Measurements from ENCODE around the gene ANTKMT. TPM values are rescaled to one million over a fixed set of nuclear protein-coding genes. Genes with fewer than 3 reads are reported as not detected.

The ANTKMT gene
- total and polyA plus RNA-seq, 4 experiments from 2014 or later: 14.5 to 36.4 (median 22.5) TPM

DNA sequence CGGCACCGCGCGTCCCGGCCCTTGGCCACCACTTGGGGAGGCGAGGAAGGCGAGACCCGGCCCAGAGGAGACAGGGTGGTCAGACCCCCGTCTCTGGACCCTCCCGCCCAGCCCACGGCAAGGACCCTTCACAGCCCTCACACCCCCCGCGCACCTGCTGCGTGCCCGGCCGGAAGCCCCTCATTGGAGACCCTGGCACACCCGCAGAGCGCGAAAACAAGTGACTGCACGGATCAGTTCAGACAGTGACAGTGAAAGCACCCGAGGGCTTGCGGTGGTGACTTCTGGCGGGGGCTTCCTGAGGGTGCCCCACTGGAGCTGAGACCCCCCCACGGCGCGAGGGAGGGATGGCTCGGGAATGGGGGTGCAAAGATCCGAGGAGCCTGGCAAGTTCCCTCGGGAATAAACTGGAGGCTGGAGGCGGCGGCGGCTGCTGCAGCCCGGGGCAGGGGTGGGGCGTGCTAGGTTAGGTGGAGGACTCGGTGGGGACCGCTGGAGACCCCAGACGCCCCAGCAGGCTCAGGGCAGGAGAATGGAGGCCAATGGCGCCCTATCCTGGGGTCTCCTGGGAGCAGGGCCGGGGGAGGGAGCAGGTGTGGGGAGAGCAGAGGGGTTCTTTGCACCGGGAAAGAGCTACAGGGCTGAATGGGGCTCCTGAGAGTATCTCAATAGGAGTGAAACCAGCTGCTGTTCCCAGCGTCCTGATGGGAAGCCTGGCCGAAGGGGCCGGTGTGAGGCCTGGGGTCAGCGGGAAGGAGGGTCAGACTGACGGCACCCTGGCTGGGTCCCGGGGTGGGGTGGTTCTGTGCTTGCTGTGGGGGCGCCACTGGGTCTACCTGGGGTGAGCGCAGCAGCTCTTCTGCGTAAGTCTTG, 14.5 kb upstream of the ANTKMT start:
- H3K27me3 Mint-ChIP-seq: peaks cover 28 to 40% of the 10 kb centered on the region in 2 donors
- H3K27ac Mint-ChIP-seq: no peak overlapping the region
- intact Hi-C loops (cut with micrococcal nuclease): no loop called here
- Histone ChIP-seq H3K27me3 (ENCODE audit: insufficient read depth, low read length) (peaks cover 56% of the 10 kb centered on the region), H3K36me3 (ENCODE audit: insufficient read depth, low read length) (no peaks in the 10 kb centered on the region), H3K9me3 (ENCODE audit: control insufficient read depth in 1 of 2, low read length in 2 of 2) (no peaks in the 10 kb centered on the region), H3K27ac (ENCODE audit: low read depth, low read length) (no peak overlapping the region), H3K4me3 (ENCODE audit: low read length in 2 of 2) (no peak overlapping the region), H3K4me1 (ENCODE audit: insufficient read depth, low read length) (peaks cover 4% of the 10 kb centered on the region)
- peaks cover 0 to 14% (median 4%) of the 10 kb centered on the region in 4 donors for H3K4me1 Mint-ChIP-seq
- H3K4me3 Mint-ChIP-seq: peak overlapping the region in 5 of 8 donors; percentile 52 to 66 (median 59)
- peaks cover 0 to 1% (median 0%) of the 10 kb centered on the region in 8 donors for H3K9me3 Mint-ChIP-seq
- no peaks in the 10 kb centered on the region for H3K36me3 Mint-ChIP-seq
- ChIA-PET POLR2A (ENCODE audit: partially characterized antibody) (interaction anchor here (1.1 to 1.5 kb wide), 2 partner anchors 11 to 13 kb away, joined by 3 to 8 read pairs; no protein-coding TSS in a partner anchor), CTCF (ENCODE audit: partially characterized antibody) (interaction anchor here (1.0 to 1.3 kb wide), 3 partner anchors 9 to 26 kb away, joined by 3 to 4 read pairs (median 3); no protein-coding TSS in a partner anchor)
- no peak for DNase-seq

DNA sequence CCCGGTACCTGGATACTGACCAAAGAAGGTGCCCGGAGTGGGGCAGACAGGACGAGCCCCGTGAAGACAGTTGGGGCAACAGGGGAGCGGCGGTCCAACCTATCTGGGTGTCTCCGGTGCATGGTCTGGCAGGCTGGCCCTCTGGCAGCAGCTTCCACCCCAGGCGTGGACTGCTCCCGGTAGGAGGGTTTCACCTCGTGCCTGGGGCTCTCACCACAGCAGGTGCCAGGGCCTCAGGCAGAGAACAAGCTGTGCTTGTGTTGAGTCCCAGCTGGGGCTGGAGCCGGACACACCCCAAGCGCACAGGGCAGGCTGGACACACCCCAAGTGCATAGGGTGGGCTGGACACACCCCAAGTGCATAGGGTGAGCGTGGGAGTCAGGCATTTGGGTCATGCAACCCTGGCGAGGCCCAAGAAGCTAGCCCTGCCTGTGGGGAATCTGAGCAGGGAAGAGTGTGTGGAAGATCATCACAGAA, 13.8 kb upstream of the ANTKMT start:
- peaks cover 0 to 1% (median 0%) of the 10 kb centered on the region in 8 donors for H3K9me3 Mint-ChIP-seq
- no peaks in the 10 kb centered on the region for H3K36me3 Mint-ChIP-seq
- ChIA-PET POLR2A (ENCODE audit: partially characterized antibody) (interaction anchor here (0.8 to 1.5 kb wide), 4 partner anchors 8 to 81 kb away, joined by 3 to 8 read pairs (median 4); partner anchors contain the start of genes CHTF18 and RPUSD1), CTCF (ENCODE audit: partially characterized antibody) (interaction anchor here (0.9 to 1.3 kb wide), 4 partner anchors 9 to 26 kb away, joined by 3 to 4 read pairs (median 4); no protein-coding TSS in a partner anchor)
- H3K4me3 Mint-ChIP-seq: peak overlapping the region in 1 of 8 donors; percentile 38
- Histone ChIP-seq H3K9me3 (ENCODE audit: control insufficient read depth in 1 of 2, low read length in 2 of 2) (no peaks in the 10 kb centered on the region), H3K36me3 (ENCODE audit: insufficient read depth, low read length) (no peaks in the 10 kb centered on the region), H3K4me1 (ENCODE audit: insufficient read depth, low read length) (no peaks in the 10 kb centered on the region), H3K27ac (ENCODE audit: low read depth, low read length) (no peak overlapping the region), H3K27me3 (ENCODE audit: insufficient read depth, low read length) (peaks cover 56% of the 10 kb centered on the region), H3K4me3 (ENCODE audit: low read length in 2 of 2) (no peak overlapping the region)
- no peak for DNase-seq
- peaks cover 0 to 12% (median 4%) of the 10 kb centered on the region in 4 donors for H3K4me1 Mint-ChIP-seq
- no peak overlapping the region for H3K27ac Mint-ChIP-seq
- intact Hi-C loops (cut with micrococcal nuclease): no loop called here
- H3K27me3 Mint-ChIP-seq: peaks cover 28 to 40% of the 10 kb centered on the region in 2 donors

DNA sequence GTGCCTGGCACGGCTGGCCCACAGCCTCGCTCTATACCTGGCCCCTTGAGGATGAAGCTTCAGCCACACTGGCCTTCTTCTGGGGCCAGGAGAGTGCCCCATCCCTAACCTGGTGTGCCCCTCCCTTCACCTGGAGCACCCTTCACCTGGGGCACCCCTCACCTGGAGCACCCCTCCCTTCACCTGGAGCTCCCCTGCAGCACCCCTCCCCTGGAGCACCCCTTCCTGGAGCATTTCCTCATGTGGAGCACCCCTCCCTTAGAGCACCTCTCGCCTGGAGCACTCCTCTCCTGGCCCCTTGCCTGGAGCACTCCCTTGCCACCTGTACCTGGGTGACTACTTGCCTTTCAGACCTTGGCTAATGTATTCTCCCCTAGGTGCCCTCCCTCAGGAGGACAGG, 12.9 kb upstream of the ANTKMT start:
- Histone ChIP-seq H3K27me3 (ENCODE audit: insufficient read depth, low read length) (peaks cover 56% of the 10 kb centered on the region), H3K27ac (ENCODE audit: low read depth, low read length) (no peak overlapping the region), H3K9me3 (ENCODE audit: control insufficient read depth in 1 of 2, low read length in 2 of 2) (no peaks in the 10 kb centered on the region), H3K4me3 (ENCODE audit: low read length in 2 of 2) (no peak overlapping the region), H3K36me3 (ENCODE audit: insufficient read depth, low read length) (no peaks in the 10 kb centered on the region), H3K4me1 (ENCODE audit: insufficient read depth, low read length) (no peaks in the 10 kb centered on the region)
- POLR2A ChIA-PET (ENCODE audit: partially characterized antibody): interaction anchor here (0.6 to 1.0 kb wide), 3 partner anchors 9 to 80 kb away, joined by 3 to 5 read pairs (median 3); partner anchors contain the start of genes CHTF18 and RPUSD1
- Mint-ChIP-seq H3K36me3 (no peaks in the 10 kb centered on the region), H3K4me3 (peak overlapping the region in 1 of 8 donors; percentile 43), H3K9me3 (no peaks in the 10 kb centered on the region), H3K4me1 (peaks cover 0 to 13% (median 6%) of the 10 kb centered on the region in 4 donors), H3K27ac (peak overlapping the region in 1 of 7 donors; percentile 42), H3K27me3 (peaks cover 20 to 38% of the 10 kb centered on the region in 2 donors)
- intact Hi-C loops (cut with micrococcal nuclease): no loop called here
- no peak for DNase-seq
- CTCF ChIA-PET (ENCODE audit: partially characterized antibody): interaction anchor here (0.9 kb wide), 1 partner anchor 12 kb away, joined by 4 read pairs; no protein-coding TSS in a partner anchor

DNA sequence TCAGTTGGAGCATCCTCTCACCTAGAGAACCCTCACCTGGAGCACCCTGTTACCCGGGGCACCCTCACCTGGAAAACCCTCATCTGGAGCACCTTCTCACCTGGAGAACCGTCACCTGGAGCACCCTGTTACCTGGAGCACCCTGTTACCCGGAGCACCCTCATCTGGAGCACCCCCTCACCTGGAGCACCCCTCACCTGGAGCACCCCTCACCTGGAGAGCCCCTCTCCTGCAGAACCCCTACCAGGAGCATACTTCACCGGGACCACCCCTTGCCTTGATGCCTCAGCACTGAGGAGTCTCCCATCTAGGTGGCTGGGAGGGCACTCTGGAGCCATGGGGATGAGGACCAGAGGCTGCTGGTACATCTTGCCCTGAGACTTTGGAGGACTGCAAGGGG, 12.0 kb upstream of the ANTKMT start:
- Mint-ChIP-seq H3K27ac (no peak overlapping the region), H3K4me3 (no peak overlapping the region), H3K4me1 (peaks cover 0 to 13% (median 6%) of the 10 kb centered on the region in 4 donors), H3K9me3 (no peaks in the 10 kb centered on the region), H3K36me3 (no peaks in the 10 kb centered on the region), H3K27me3 (peaks cover 19 to 36% of the 10 kb centered on the region in 2 donors)
- H3K4me3 ChIP-seq (ENCODE audit: low read length in 2 of 2): no peak overlapping the region
- H3K4me1 ChIP-seq (ENCODE audit: insufficient read depth, low read length): no peaks in the 10 kb centered on the region
- no peak overlapping the region for H3K27ac ChIP-seq (ENCODE audit: low read depth, low read length)
- intact Hi-C loops (cut with micrococcal nuclease): no loop called here
- ChIA-PET POLR2A (ENCODE audit: partially characterized antibody) (interaction anchor here (1.4 kb wide), 1 partner anchor 13 kb away, joined by 4 read pairs; no protein-coding TSS in a partner anchor), CTCF (ENCODE audit: partially characterized antibody) (no interaction called here)
- H3K27me3 ChIP-seq (ENCODE audit: insufficient read depth, low read length): peaks cover 48% of the 10 kb centered on the region
- no peak for DNase-seq
- H3K36me3 ChIP-seq (ENCODE audit: insufficient read depth, low read length): no peaks in the 10 kb centered on the region
- no peaks in the 10 kb centered on the region for H3K9me3 ChIP-seq (ENCODE audit: control insufficient read depth in 1 of 2, low read length in 2 of 2)

DNA sequence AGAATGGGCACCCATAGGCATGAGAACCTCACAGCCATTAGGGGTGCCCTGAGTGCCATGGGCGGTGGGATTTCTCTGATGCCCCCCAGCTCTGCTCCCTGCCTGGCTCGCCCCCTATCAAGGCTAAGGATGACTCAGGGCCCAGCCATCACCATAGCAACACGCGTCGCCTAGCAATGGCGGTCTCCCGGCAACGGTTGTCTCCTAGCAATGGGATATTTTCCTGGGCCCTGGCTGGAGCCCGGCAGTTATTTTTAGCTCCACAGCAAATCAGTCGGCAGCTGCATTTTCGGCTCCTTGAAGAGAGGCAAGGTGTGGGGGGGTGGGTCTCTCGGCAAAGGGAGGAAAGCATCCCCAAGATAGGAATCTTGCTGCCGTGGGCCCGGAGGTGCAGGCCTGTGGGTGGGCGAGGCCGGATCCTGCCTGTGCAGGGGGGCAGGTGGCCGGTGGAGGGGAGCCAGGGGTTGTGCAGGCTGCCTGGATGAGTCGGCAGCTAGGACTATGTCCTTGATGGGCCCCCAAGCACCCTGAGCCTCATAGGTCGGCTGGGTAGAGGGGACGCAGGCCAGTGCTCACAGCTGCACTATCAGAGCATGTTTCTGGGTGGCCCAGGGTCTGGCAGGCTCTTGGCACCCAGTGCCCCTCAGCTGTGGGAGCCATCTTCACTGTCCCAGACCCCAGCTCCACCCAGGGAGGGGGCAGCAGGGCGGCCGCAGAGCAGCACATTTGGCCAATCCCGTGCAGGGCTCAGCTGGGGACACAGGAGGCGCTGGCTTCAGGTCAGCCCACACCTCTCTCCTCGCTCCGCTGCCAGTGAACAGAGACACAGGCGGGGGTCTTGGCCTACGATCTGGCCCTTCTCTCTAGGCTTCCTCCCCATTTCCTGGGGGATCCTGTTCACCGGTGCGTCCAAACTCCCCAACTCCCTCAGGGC, 11.1 kb upstream of the ANTKMT start:
- peaks cover 19 to 36% of the 10 kb centered on the region in 2 donors for H3K27me3 Mint-ChIP-seq
- H3K36me3 ChIP-seq (ENCODE audit: insufficient read depth, low read length): no peaks in the 10 kb centered on the region
- intact Hi-C loops (cut with micrococcal nuclease): no loop called here
- H3K27ac ChIP-seq (ENCODE audit: low read depth, low read length): no peak overlapping the region
- H3K4me1 Mint-ChIP-seq: peaks cover 0 to 13% (median 6%) of the 10 kb centered on the region in 4 donors
- POLR2A ChIA-PET (ENCODE audit: partially characterized antibody): interaction anchor here (0.6 to 9.0 kb wide), 4 partner anchors 11 to 26 kb away, joined by 3 to 71 read pairs (median 4); partner anchors contain the start of genes ANTKMT, CCDC78 and HAGHL
- H3K9me3 Mint-ChIP-seq: no peaks in the 10 kb centered on the region
- DNase-seq: no peak
- H3K36me3 Mint-ChIP-seq: no peaks in the 10 kb centered on the region
- H3K9me3 ChIP-seq (ENCODE audit: control insufficient read depth in 1 of 2, low read length in 2 of 2): no peaks in the 10 kb centered on the region
- H3K4me1 ChIP-seq (ENCODE audit: insufficient read depth, low read length): peaks cover 6% of the 10 kb centered on the region
- H3K27ac Mint-ChIP-seq: no peak overlapping the region
- CTCF ChIA-PET (ENCODE audit: partially characterized antibody): interaction anchor here (0.7 to 6.0 kb wide), 4 partner anchors 10 to 76 kb away, joined by 3 to 84 read pairs (median 5); partner anchors contain the start of genes CHTF18, CIAO3 and RPUSD1
- H3K4me3 Mint-ChIP-seq: no peak overlapping the region
- H3K27me3 ChIP-seq (ENCODE audit: insufficient read depth, low read length): peaks cover 39% of the 10 kb centered on the region
- H3K4me3 ChIP-seq (ENCODE audit: low read length in 2 of 2): no peak overlapping the region

DNA sequence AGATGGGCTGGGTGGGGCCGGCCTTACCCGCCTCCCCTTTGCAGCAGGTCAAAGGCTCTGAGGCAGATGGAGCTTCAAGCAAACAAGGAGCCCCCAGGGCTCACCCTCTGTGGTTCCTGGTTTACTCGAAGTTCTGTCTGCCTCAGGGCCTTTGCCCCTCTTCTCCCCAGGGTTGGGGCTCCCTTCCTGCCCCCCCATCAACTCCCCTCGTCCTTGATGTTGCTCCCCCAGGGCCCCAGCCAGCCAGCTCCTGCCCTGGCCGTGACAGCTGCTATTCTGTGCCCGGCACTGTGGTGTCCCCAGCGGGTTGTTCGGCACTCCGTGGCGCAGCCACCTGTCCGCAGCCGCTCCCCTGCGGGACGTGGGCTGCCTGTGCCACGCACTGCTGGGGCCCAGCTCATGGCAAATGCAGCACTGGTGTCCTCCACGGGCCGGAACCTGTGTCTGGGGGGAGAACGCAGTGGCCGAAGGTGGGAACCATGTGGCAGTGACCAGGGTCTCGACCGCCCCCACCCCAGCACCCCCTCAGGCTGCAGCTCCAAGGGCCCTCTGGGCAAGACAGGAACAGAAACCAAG, 10.4 kb upstream of the ANTKMT start:
- Mint-ChIP-seq H3K4me3 (no peak overlapping the region), H3K9me3 (no peaks in the 10 kb centered on the region), H3K27me3 (peaks cover 19 to 36% of the 10 kb centered on the region in 2 donors), H3K4me1 (peaks cover 0 to 13% (median 6%) of the 10 kb centered on the region in 4 donors), H3K36me3 (no peaks in the 10 kb centered on the region), H3K27ac (no peak overlapping the region)
- Histone ChIP-seq H3K9me3 (ENCODE audit: control insufficient read depth in 1 of 2, low read length in 2 of 2) (no peaks in the 10 kb centered on the region), H3K27ac (ENCODE audit: low read depth, low read length) (no peak overlapping the region), H3K4me3 (ENCODE audit: low read length in 2 of 2) (no peak overlapping the region), H3K4me1 (ENCODE audit: insufficient read depth, low read length) (peaks cover 6% of the 10 kb centered on the region), H3K27me3 (ENCODE audit: insufficient read depth, low read length) (peaks cover 38% of the 10 kb centered on the region), H3K36me3 (ENCODE audit: insufficient read depth, low read length) (no peaks in the 10 kb centered on the region)
- intact Hi-C loops (cut with micrococcal nuclease): loop anchor here (1.0 kb wide), 2 partner anchors 31 to 75 kb away; no protein-coding TSS in a partner anchor
- POLR2A ChIA-PET (ENCODE audit: partially characterized antibody): interaction anchor here (0.9 to 9.0 kb wide), 3 partner anchors 11 to 15 kb away, joined by 3 to 71 read pairs (median 4); partner anchors contain the start of genes ANTKMT, CCDC78 and HAGHL
- CTCF ChIA-PET (ENCODE audit: partially characterized antibody): interaction anchor here (0.7 to 6.0 kb wide), 5 partner anchors 9 to 75 kb away, joined by 3 to 84 read pairs (median 3); partner anchors contain the start of genes CHTF18, CIAO3 and RPUSD1
- no peak for DNase-seq
